ENCODE results near the gene TMEM165. TPM values are rescaled to one million over a fixed set of nuclear protein-coding genes. Genes with fewer than 3 reads are reported as not detected.

The TMEM165 gene
- total RNA-seq, 1 donor, result 131 TPM

- DNase-seq (ENCODE audit: low read depth), result peak; percentile 71
- TF ChIP-seq CTCF (IDR thresholded peaks at IDR 0.05; ENCODE audit: insufficient read depth, low read length), result peak; percentile 39
- H3K4me3 ChIP-seq (ENCODE audit: low read depth, low read length), result no peak overlapping the region
Observed at GRCh38 chr4:55409468-55410171, 13.9 kb downstream of the TMEM165 start.

GRCh38 chr4:55410431-55410830, 14.7 kb downstream of the TMEM165 start:
- H3K4me3 ChIP-seq (ENCODE audit: low read depth, low read length), result no peak overlapping the region
- no peak for DNase-seq (ENCODE audit: low read depth)
- TF ChIP-seq CTCF (IDR thresholded peaks at IDR 0.05; ENCODE audit: insufficient read depth, low read length), result no peak

GRCh38 chr4:55411621-55412020, 15.9 kb downstream of the TMEM165 start:
- H3K4me3 ChIP-seq (ENCODE audit: low read depth, low read length), result no peak overlapping the region
- no peak for TF ChIP-seq CTCF (IDR thresholded peaks at IDR 0.05; ENCODE audit: insufficient read depth, low read length)
- DNase-seq (ENCODE audit: low read depth), result no peak

- TF ChIP-seq CTCF (IDR thresholded peaks at IDR 0.05; ENCODE audit: insufficient read depth, low read length), result no peak
- DNase-seq (ENCODE audit: low read depth), result no peak
- H3K4me3 ChIP-seq (ENCODE audit: low read depth, low read length), result no peak overlapping the region
Observed at GRCh38 chr4:55416176-55416575, 20.4 kb downstream of the TMEM165 start.

GRCh38 chr4:55424791-55425190, 29.0 kb downstream of the TMEM165 start:
- TF ChIP-seq CTCF (IDR thresholded peaks at IDR 0.05; ENCODE audit: insufficient read depth, low read length), result no peak
- no peak for DNase-seq (ENCODE audit: low read depth)
- no peak overlapping the region for H3K4me3 ChIP-seq (ENCODE audit: low read depth, low read length)

- no peak for DNase-seq (ENCODE audit: low read depth)
- H3K4me3 ChIP-seq (ENCODE audit: low read depth, low read length), result no peak overlapping the region
- TF ChIP-seq CTCF (IDR thresholded peaks at IDR 0.05; ENCODE audit: insufficient read depth, low read length), result no peak
Observed at GRCh38 chr4:55431710-55432336, 36.1 kb downstream of the TMEM165 start.

Data from fibroblast of the aortic adventitia (primary cell).